NCI-H128 (cell line): ENCODE data around the gene GBF1.
"Not testable (repeated sequence)": the region's sequence is repeated elsewhere in the genome, so short reads cannot be mapped to it uniquely, and the experiment has no call there.

Experiments used
- DNase-seq: peaks from one replicate; lab custom pipeline; 2025; ENCODE audit not compliant: unreplicated experiment; lab: John Stamatoyannopoulos, UW

Gene GBF1

GRCh38 chr10:102233997-102234396, 11.3 kb upstream of the GBF1 start:
- no peak for DNase-seq

DNA sequence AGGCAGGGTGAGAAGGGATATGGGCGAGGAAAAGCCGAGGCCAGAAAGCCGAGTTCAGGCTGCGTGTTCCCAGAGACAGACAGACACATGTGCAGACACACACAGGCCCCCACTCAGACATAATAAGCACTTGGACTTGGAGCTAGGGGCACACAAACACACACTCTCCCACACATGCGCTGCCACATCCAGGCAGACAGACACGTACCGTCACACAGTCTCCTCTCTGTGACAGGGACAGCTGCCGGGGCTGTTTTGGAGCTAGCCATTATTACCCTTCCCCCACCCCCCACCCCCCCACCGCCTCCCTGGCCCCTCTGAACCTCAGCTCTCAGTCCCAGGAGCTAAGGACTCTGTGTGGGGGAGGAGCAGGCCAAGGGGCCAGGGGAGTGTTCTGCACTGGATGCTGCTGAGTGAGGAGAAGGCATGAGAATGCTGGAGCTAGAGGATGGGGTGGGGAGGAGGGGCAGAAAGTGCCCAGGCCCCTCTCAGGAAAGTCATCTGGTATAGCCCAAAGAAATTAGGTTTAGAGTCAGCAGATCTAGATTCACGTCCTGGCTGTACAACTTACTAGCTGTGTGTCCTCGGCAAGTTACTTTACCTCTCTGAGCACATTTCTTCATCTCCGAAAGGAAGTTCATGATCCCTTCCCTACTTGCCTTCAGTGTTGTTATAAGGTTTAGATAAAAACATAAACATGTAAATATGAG, 10.3 kb upstream of the GBF1 start:
- no peak for DNase-seq

- no peak for DNase-seq
Observed at GRCh38 chr10:102235598-102235920, 9.8 kb upstream of the GBF1 start.

GRCh38 chr10:102236006-102236405, 9.3 kb upstream of the GBF1 start:
- DNase-seq: no peak

GRCh38 chr10:102237711-102238252, 7.5 kb upstream of the GBF1 start:
- no peak for DNase-seq

GRCh38 chr10:102240467-102241031, 4.8 kb upstream of the GBF1 start:
- no peak for DNase-seq

DNA sequence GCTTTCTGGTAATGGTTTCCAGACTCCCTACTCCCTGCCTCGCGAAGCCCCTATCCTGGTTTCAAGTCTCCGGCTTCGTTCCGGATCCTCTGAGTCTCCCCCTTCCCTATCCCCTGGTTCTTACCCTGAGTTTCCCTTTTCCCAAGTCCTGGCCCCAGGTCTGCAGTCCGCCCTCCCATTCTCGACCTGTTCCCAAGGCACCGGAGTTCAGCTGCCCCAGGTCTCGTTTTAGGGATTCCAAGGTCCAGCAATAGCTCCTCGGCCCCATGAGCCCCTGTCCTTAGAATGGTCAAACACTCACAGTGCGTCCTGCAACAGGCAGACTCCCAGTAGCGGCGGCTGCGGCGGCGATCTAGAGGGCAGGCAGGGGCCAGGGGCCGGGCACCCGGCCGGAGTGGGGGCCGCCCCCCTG, 4.3 kb upstream of the GBF1 start:
- DNase-seq: no peak

DNA sequence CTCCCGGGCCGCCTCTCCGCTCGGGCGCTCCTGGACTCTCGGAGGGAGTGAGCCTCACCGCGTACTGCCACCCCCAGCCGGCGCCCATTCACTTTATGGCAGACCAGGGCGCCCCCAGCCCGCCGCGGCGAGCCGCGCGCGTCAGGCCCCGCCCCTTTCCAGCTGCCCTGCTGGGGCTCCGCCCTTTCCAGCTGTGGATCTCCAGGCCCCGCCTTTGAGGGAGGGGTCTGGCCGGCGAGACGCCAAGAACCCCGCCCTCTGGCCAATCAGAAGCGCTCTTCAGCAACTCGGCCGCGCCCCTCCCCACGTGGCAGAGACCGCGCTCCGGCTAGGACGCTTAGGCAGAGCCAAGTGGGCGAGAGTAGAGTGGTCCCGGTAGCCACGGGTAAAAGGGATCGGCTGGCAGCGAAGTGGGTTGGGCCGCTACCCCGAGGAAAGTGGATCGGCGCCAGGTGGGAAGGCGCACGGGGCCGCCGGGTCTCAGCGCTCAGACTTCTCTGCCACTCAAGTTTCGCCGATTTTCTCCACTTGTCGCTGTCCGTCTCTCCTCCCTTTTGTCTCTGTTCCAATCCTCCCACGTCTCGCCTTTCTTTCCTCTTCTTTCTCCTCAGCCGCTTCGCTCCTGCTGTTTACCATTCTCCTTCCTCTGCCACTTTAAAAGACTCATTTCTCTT, 3.8 kb upstream of the GBF1 start, which contains the start of gene PITX3:
TSS of gene PITX3 (minus strand) at position 69 of the 674 bp plus-strand sequence. CDS start 9,432 bp downstream, outside the sequence.
- DNase-seq: peak; percentile 22

GRCh38 chr10:102242118-102242485, 3.2 kb upstream of the GBF1 start:
- DNase-seq: no peak

GRCh38 chr10:102243309-102243708, 2.0 kb upstream of the GBF1 start:
- DNase-seq: no peak

DNA sequence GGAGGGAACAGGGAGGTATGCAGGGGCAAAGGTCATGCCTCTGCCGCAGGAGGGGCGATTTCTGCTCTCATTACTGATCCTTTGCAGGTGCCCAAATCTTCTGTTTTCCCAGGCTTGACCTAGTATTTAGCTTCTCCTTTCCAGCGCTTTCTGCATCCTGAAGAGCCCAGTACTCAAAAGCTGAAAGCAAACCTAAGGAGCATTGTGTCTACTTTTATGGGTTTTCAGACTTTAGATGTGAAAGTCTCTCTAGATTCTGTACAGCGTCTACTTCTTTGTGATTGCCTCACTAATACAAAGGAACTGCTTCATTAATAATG, 560 bp downstream of the GBF1 start:
- DNase-seq: no peak

GRCh38 chr10:102246261-102246660, 929 bp downstream of the GBF1 start:
- no peak for DNase-seq

DNA sequence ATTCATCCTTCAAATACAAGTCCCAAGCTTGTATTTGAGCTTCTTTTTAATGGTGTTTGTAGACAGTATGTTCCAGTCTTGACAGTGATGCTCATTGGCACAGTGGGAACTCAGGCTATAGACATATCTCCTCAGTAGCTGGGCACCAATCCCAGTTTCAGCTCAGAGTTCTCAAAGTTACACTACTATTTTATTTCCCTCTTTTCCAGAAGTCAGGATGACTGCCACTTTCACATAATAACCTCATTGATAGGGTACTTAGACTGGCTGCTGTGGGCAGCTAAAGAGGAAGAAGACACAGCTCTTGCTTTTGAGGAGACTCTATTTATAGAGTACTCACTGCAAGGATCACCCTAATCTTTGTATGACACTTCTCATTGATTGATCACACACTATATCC, 2.4 kb downstream of the GBF1 start:
- no peak for DNase-seq

DNA sequence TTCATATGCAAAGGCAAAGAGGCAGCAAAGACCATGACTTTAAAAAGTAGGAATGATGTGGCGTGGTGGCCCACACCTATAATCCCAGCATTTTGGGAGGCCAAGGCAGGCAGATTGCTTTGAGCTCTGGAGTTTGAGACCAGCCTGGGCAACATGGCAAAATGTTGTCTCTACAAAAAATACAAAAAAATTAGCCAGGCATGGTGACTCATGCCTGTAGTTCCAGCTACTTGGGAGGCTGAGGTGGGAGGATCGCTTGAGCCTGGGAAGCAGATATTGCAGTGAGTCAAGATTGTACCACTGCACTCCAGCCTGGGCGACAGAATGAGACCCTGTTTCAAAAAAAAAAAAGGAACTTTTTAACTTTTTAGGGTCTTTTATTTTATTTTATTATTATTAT, 7.2 kb downstream of the GBF1 start:
- not testable (repeated sequence) for DNase-seq

DNA sequence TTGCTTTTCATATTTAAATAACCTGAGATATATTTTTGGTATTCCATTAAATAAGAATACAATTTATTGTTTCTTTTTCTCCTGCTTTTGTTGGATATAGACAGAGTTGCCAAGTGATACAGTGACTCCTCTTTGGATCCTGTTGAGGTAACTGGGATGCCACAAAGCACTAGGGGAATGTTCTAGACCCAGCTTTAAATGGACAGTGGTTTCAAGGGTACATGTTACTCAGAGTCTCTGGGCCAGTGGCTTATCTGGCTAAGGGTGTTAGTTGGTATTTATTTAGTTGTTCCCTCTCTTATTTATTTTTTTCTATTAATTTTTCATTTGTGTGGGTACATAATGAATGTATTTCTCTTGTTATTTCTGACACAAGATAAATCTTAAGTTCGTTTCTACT, 9.1 kb downstream of the GBF1 start:
- DNase-seq: no peak

- no peak for DNase-seq
Observed at GRCh38 chr10:102255404-102255803, 10.1 kb downstream of the GBF1 start.

DNA sequence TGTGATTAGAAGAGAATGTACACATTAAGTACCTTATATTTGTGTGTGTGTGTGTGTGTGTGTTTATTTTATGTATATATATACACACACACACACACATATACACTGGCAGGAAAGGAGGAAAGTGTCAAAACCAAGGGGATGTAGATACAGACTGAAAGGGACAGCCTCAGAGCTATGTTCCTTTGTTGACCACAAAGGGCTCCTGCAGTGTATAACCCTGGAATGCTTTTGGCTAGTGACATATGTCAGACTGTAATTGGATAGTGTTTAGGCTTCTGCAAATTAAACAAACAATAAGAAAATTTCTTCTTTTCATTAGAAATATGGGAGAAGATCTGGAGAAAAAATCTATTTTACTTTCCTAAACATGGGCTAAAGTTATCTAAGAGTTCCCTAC, 15.9 kb downstream of the GBF1 start:
- DNase-seq: no peak

- no peak for DNase-seq
Observed at GRCh38 chr10:102261842-102262241, 16.5 kb downstream of the GBF1 start.

DNA sequence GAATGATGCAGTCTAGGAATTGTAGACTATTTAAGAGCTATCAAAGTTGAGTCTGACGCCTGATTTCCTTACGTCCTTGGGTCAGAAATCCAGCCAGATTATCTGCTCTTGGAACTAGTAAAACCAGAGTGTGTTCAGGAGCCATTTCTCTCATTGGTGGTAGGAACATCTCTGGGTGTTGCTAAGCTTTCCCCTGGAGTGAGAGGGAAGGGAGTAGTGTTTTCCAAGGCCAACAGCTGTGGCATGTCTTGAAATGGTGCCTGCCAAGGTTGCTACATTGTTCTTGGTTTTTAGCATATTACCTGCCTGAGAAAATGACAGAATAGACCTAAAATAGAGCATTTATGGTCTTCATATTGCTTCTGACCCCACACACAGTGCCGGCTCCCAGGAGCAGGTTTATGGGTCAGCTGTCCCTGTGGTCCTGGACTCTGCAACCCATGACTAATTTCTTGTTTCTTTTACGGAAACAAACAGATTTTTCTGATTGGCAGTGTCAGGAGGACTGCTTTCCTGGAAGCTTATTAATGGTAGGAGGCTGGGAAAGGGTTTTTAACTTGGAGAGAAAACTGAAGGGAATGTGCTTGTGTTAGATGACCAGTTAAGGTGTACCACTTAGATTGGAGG, 17.5 kb downstream of the GBF1 start:
- no peak for DNase-seq

GRCh38 chr10:102264371-102264770, 19.0 kb downstream of the GBF1 start:
- DNase-seq: no peak

DNA sequence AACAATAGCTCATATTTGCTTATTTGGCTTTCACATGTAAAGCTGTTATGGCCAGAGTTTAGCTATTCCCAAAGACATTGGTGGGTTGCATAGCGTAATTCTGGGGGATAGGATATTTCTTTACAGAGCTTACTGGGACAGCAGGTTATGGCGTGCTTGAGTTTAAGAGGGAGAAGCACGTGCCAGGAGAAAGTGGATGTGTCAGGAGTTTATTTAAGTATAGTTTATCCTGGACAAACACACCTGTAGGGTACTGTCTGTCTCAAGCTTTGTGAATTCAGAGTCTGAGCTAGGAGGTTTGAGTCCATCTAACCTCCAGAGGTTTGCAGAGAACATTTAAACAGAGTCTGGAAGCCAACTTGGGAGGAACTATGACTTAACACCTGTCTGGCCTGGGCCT, 21.3 kb downstream of the GBF1 start:
- DNase-seq: no peak

DNA sequence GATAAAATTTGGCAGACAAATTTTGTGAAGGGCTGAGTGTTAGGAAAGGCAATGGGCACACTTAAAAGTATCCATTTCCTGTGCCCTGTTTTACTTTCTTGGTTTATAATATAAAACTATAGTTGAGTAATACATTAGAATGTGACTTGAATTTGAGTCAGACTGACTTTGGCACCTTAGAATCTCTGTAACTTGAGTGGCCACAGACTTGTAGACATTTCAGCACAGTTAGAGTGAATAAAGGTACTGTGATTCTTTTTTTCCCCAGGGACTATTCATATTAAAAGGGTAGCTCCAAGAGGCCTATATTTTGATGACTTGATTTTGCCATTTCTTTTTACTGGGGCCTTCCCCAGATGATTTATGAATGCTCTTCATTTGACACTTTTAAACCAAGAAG, 22.4 kb downstream of the GBF1 start:
- DNase-seq: no peak
